Measurements from ENCODE around the gene DNPEP. TPM values are rescaled to one million over a fixed set of nuclear protein-coding genes. Genes with fewer than 3 reads are reported as not detected.
A peak's percentile ranks its signal among the peaks of the same experiment; 100 is the strongest.

The DNPEP gene
- total and polyA plus RNA-seq, 2 of the 8 experiments (the other 6 are each of a cell fraction or from before 2014, with no cell fraction given): 59.8 to 109 TPM

DNA sequence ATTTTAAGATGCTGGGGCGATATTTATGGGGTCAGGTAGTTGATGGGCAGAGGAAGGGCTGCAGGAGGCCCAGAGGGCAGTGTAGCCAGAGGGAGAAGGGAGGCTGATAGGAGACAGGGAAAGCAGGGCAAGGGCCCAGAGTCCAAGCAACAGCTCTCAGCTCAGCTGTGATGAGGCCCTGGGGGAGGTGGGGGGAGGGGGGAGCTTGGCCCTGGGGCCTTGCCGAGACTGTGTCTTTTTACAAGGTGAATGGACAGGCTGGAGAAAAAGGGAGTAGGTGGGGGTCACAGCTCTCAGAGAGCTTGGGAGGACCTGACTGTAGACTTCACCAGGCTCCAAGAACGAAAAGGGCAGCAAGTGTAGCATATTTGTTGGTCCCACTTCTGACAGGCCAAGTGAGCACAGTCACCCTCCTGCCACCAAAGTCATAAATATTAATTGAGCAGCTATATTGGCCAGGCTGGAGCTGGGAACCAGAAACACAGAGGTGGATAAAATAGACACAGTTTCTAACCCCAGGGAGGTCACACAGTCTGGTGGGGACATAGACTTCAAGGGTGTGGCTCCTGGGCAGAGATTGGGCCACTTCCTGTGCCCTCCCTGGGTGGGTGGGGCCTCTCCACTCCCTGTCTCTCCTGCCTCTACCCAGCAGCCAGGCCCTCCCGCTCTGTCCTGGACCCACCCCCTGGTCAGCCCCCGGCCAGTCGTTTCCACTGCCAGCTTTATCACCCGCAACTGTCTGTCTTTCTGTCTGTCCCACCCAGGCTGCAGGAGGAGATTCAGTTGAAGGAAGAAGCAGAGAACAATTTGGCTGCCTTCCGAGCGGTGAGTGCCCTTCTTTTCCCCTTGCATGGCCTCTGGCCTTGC is 31.9 kb upstream of the DNPEP start:
- POLR2A ChIA-PET (ENCODE audit: partially characterized antibody): interaction anchor here (0.6 to 4.6 kb wide), 5 partner anchors 15 to 134 kb away, joined by 3 to 17 read pairs (median 3); no protein-coding TSS in a partner anchor
- peaks cover 2% of the 10 kb centered on the region for H3K23me2 ChIP-seq (ENCODE audit: low read depth, low read length)
- no peak overlapping the region for H4K5ac ChIP-seq (ENCODE audit: insufficient read length, low read depth, low read length)
- H4K91ac ChIP-seq (replicated peaks; ENCODE audit: insufficient read length, low read length): no peak overlapping the region
- no peaks in the 10 kb centered on the region for H3K79me2 ChIP-seq (ENCODE audit: control insufficient read depth in 1 of 2, insufficient read depth in 2 of 2, low read length in 2 of 2)
- H3K9ac ChIP-seq (replicated peaks in 1 of 4; ENCODE audit: extremely low read depth in 1 of 4, low read depth in 3 of 4, low read length in 3 of 4): no peak overlapping the region
- no peak overlapping the region for H4K8ac ChIP-seq (ENCODE audit: extremely low read depth, insufficient read depth, low read length)
- H2AFZ ChIP-seq (ENCODE audit: low read length): no peak overlapping the region
- FAIRE-seq (no peak), DNase-seq (ENCODE audit: low read depth in 1 of 2, low spot score in 2 of 2) (no peak)
- H3K4me1 ChIP-seq (replicated peaks in 1 of 4; ENCODE audit: control insufficient read depth in 3 of 4, insufficient read depth in 4 of 4, low read length in 3 of 4): peaks cover 8 to 26% (median 15%) of the 10 kb centered on the region in 4 experiments
- H3K14ac ChIP-seq (ENCODE audit: insufficient read length): no peak overlapping the region
- no peak overlapping the region for H2BK5ac ChIP-seq (ENCODE audit: low read depth, low read length)
- H2BK20ac ChIP-seq (ENCODE audit: low read length): no peak overlapping the region
- H2AK5ac ChIP-seq (ENCODE audit: low read depth, low read length): no peak overlapping the region
- no peak overlapping the region for H3K18ac ChIP-seq (ENCODE audit: extremely low read depth, low read length)
- H2BK12ac ChIP-seq (ENCODE audit: low read depth, low read length): no peak overlapping the region
- peaks cover 15 to 36% (median 29%) of the 10 kb centered on the region in 4 experiments for H3K27me3 ChIP-seq (replicated peaks in 1 of 4; ENCODE audit: control insufficient read depth in 3 of 4, extremely low read depth in 1 of 4, insufficient read depth in 3 of 4, low read length in 3 of 4)
- H3K4ac ChIP-seq (replicated peaks; ENCODE audit: insufficient read length, low read depth, low read length): no peak overlapping the region
- no peak overlapping the region for H3K4me3 ChIP-seq (ENCODE audit: extremely low read depth in 1 of 4, insufficient read depth in 2 of 4, low read depth in 3 of 4, low read length in 4 of 4)
- 0 out of 4 replicates have a peak overlapping the region, but pooled peaks of 1 of the 2 experiments have one; percentile 12 for H3K4me2 ChIP-seq (ENCODE audit: insufficient read depth in 1 of 2, low read depth in 2 of 2, low read length in 2 of 2)
- H3K56ac ChIP-seq (replicated peaks; ENCODE audit: insufficient read length, low read depth, low read length): no peak overlapping the region
- H3K27ac ChIP-seq (ENCODE audit: low read depth, low read length): no peak overlapping the region
- peak overlapping the region; percentile 14; the same call in 1 of the 2 replicates for H2BK15ac ChIP-seq (ENCODE audit: low read length)
- no peaks in the 10 kb centered on the region for H3K36me3 ChIP-seq (ENCODE audit: control insufficient read depth in 2 of 4, insufficient read depth in 4 of 4, low read length in 3 of 4)
- H3K23ac ChIP-seq (ENCODE audit: insufficient read length): no peak overlapping the region
- CTCF ChIA-PET (ENCODE audit: partially characterized antibody): interaction anchor here (1.2 to 88.6 kb wide), 6 partner anchors 9 to 70 kb away, joined by 4 to 7248 read pairs (median 16); partner anchors contain the start of genes ASIC4, CHPF, GMPPA and SPEG
- peaks cover 0 to 2% of the 10 kb centered on the region in 2 experiments for H4K20me1 ChIP-seq (replicated peaks in 1 of 2; ENCODE audit: control insufficient read depth in 1 of 2, insufficient read depth in 2 of 2, low read length in 2 of 2)
- 93% methylated on average over 5 of the region's 9 CpGs; no CpG with 5 or more reads in 1 of the 2 experiments for WGBS, 2 experiments (ENCODE audit: extremely low coverage in 1 of 2, insufficient coverage in 1 of 2, insufficient read length in 1 of 2, insufficient replicate concordance in 2 of 2, low coverage in 1 of 2, low lambda C conversion rate in 2 of 2, missing lambda C conversion rate in 1 of 2)
- H2BK120ac ChIP-seq (replicated peaks; ENCODE audit: low read depth, low read length): no peak overlapping the region
- no peaks in the 10 kb centered on the region for H3K9me3 ChIP-seq (ENCODE audit: insufficient read depth in 2 of 2, low read depth in 1 of 2, low read length in 1 of 2)
- no peaks in the 10 kb centered on the region for H3K79me1 ChIP-seq (ENCODE audit: low read depth, low read length)
- TF ChIP-seq SAP30 (IDR thresholded peaks at IDR 0.05; ENCODE audit: insufficient read depth, insufficient replicate concordance, low read length) (no peak), HDAC6 (IDR thresholded peaks at IDR 0.05; ENCODE audit: low read depth, low read length) (no peak), ASH2L (IDR thresholded peaks at IDR 0.05; ENCODE audit: low read length) (no peak), RBBP5 (IDR thresholded peaks at IDR 0.05; ENCODE audit: borderline replicate concordance, low read depth, low read length) (no peak)

All from H1 (cell line).